PFSK-1 (cell line): ENCODE measurements around the gene PLPP6.

Experiments used
- POLR2AphosphoS5 ChIP-seq: IDR thresholded peaks from 2 replicates; pipeline ENCODE4 v1.6.1; 2012; ENCODE audit warnings: low read depth, mild to moderate bottlenecking, control low read depth, low read length, moderate library complexity
- SIN3A ChIP-seq: IDR thresholded peaks from 2 replicates; pipeline ENCODE4 v1.6.1; 2012; ENCODE audit warnings: mild to moderate bottlenecking, low read length, moderate library complexity, borderline replicate concordance; ENCODE audit not compliant: insufficient read depth
- TAF1 ChIP-seq: IDR thresholded peaks from 2 replicates; pipeline ENCODE4 v1.6.1; 2012; ENCODE audit warnings: low read length, control low read depth, borderline replicate concordance; ENCODE audit not compliant: insufficient read depth

- TF ChIP-seq TAF1 (no peak), SIN3A (no peak), POLR2AphosphoS5 (no peak)
Observed at GRCh38 chr9:4661165-4661564, 929 bp upstream of the PLPP6 start.
